OCI-LY1 (cell line): ENCODE data around the gene EFHC1.

Source experiments
- H2AFZ ChIP-seq: fragments of 200-600 bp; sonication (generic), shearing (Covaris generic); 2 replicates; pipeline ENCODE4 v1.6.0; 2014; ENCODE audit warnings: antibody characterized with exemption, mild to moderate bottlenecking, low read length
- H3F3A ChIP-seq: fragments of 200-600 bp; sonication (generic), shearing (Covaris generic); 2 replicates; pipeline ENCODE4 v1.6.0; 2014; ENCODE audit warnings: mild to moderate bottlenecking, antibody characterized with exemption, low read length, moderate library complexity; ENCODE audit not compliant: insufficient read depth
- H3K27ac ChIP-seq: fragments of 200-600 bp; sonication (generic); 2 replicates; pipeline ENCODE4 v1.5.1; 2014; ENCODE audit warnings: low read length, mixed run types, mild to moderate bottlenecking, low read depth; ENCODE audit not compliant: poor library complexity, severe bottlenecking
- H3K27me3 ChIP-seq: fragments of 200-600 bp; sonication (generic); 2 replicates; pipeline ENCODE4 v1.6.0; 2014; ENCODE audit warnings: antibody characterized with exemption, mild to moderate bottlenecking, low read length, moderate library complexity; ENCODE audit not compliant: insufficient read depth
- H3K36me3 ChIP-seq: fragments of 200-600 bp; sonication (generic); 2 replicates; pipeline ENCODE4 v1.6.1; 2014; ENCODE audit warnings: mild to moderate bottlenecking, antibody characterized with exemption, low read length, moderate library complexity, mixed read lengths; ENCODE audit not compliant: insufficient read depth
- H3K4me1 ChIP-seq: fragments of 200-600 bp; sonication (generic); 2 replicates; pipeline ENCODE4 v1.5.1; 2014; ENCODE audit warnings: mild to moderate bottlenecking, low read length, moderate library complexity; ENCODE audit not compliant: insufficient read depth, severe bottlenecking
- H3K4me2 ChIP-seq: fragments of 200-600 bp; sonication (generic), shearing (Covaris generic); 2 replicates; pipeline ENCODE4 v1.6.1; 2014; ENCODE audit warnings: low read length
- H3K4me3 ChIP-seq: fragments of 200-600 bp; sonication (generic); 2 replicates; pipeline ENCODE4 v1.5.1; 2014; ENCODE audit warnings: low read length, low read depth, mild to moderate bottlenecking, mixed read lengths; ENCODE audit not compliant: poor library complexity, severe bottlenecking
- H3K79me2 ChIP-seq: fragments of 200-600 bp; shearing (Covaris generic); 2 replicates; pipeline ENCODE4 v1.6.1; 2016; ENCODE audit warnings: mixed run types, low read length, mixed read lengths; ENCODE audit not compliant: insufficient read depth
- H3K9ac ChIP-seq: fragments of 200-600 bp; sonication (generic), shearing (Covaris generic); 2 replicates; pipeline ENCODE4 v1.6.1; 2014; ENCODE audit warnings: mild to moderate bottlenecking, low read length, mixed read lengths
- H3K9me2 ChIP-seq: fragments of 200-600 bp; sonication (generic), shearing (Covaris generic); 2 replicates; pipeline ENCODE4 v1.6.1; 2014; ENCODE audit warnings: low read depth, mild to moderate bottlenecking, low read length, mixed read lengths
- H3K9me3 ChIP-seq: fragments of 200-600 bp; shearing (Covaris generic); 2 replicates; pipeline ENCODE4 v1.6.1; 2014; ENCODE audit warnings: low read length, mixed read lengths
- H4K20me1 ChIP-seq: fragments of 200-600 bp; sonication (generic), shearing (Covaris generic); 2 replicates; pipeline ENCODE4 v1.6.0; 2016; ENCODE audit warnings: mild to moderate bottlenecking, low read length; ENCODE audit not compliant: insufficient read depth
- EZH2 ChIP-seq: fragments of 200-600 bp; sonication (generic), shearing (Covaris generic); IDR thresholded peaks from 2 replicates; pipeline ENCODE4 v1.8.0; 2017; ENCODE audit warnings: borderline replicate concordance, mixed run types, mild to moderate bottlenecking, antibody characterized with exemption, low read length, moderate library complexity, mixed read lengths
- TF ChIP-seq, protein P1 (sequence below): fragments of 200-600 bp; sonication (generic), shearing (Covaris generic); IDR thresholded peaks from 2 replicates; pipeline ENCODE4 v1.5.1; 2017; ENCODE audit warnings: mild to moderate bottlenecking, antibody characterized with exemption, low read length, moderate library complexity, mixed read lengths

Gene EFHC1

DNA sequence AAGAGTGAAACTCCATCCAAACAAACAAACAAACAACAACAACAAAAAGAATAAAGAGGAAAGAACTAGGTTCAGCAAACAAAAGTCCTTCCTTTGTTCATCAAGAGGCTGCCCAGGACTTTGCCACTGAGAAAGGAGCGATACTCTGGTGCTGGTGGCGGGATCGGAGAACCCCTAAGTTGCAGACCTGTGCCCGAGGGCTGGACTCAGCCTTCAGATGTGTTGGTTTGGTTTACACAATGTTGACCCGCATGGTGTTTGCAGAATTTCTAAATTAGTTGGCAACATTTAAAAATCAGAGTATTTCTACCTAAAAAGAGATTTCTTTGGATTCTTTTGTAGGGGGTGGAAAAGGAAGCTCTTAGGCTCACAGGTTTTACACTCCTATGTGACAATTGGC, 114.2 kb downstream of the EFHC1 start:
- H3K4me3 ChIP-seq = no peak overlapping the region
- peaks cover 90% of the 10 kb centered on the region for H3K4me1 ChIP-seq
- H3K36me3 ChIP-seq = peaks cover 21% of the 10 kb centered on the region
- H4K20me1 ChIP-seq = no peaks in the 10 kb centered on the region
- H3K4me2 ChIP-seq = no peak overlapping the region
- H3K27ac ChIP-seq = peak overlapping the region; percentile 99
- peaks cover 20% of the 10 kb centered on the region for H3K79me2 ChIP-seq
- H3K9me2 ChIP-seq = no peaks in the 10 kb centered on the region
- peak overlapping the region; percentile 62; the same call in 1 of the 2 replicates for H3K9ac ChIP-seq
- TF ChIP-seq, protein P1, sequence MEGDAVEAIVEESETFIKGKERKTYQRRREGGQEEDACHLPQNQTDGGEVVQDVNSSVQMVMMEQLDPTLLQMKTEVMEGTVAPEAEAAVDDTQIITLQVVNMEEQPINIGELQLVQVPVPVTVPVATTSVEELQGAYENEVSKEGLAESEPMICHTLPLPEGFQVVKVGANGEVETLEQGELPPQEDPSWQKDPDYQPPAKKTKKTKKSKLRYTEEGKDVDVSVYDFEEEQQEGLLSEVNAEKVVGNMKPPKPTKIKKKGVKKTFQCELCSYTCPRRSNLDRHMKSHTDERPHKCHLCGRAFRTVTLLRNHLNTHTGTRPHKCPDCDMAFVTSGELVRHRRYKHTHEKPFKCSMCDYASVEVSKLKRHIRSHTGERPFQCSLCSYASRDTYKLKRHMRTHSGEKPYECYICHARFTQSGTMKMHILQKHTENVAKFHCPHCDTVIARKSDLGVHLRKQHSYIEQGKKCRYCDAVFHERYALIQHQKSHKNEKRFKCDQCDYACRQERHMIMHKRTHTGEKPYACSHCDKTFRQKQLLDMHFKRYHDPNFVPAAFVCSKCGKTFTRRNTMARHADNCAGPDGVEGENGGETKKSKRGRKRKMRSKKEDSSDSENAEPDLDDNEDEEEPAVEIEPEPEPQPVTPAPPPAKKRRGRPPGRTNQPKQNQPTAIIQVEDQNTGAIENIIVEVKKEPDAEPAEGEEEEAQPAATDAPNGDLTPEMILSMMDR = no peak
- TF ChIP-seq EZH2 = no peak
- no peak overlapping the region for H2AFZ ChIP-seq
- H3K9me3 ChIP-seq = no peaks in the 10 kb centered on the region
- no peaks in the 10 kb centered on the region for H3K27me3 ChIP-seq
- peaks cover 6% of the 10 kb centered on the region; the same call in 1 of the 2 replicates for H3F3A ChIP-seq

DNA sequence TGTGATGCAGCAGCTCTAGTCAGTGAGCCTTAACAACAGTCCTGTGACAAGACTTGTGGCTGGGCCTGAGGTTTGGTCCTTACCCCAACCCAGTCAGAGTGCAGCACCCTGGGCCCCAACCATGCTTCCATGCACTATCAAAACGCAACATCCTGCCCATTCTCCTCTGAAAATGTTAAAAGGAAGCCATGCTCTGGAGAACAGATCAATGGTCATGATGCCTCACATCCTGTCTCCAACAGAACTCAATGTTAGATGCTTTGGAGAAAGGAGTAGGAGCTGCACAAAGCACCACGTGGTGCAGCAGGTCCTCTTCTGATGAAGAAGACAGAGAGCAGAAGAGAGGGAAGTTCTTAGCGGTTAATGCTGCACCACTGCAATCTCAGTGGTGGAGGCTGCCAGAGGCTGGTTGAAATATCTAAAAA, 114.8 kb downstream of the EFHC1 start:
- H3K4me1 ChIP-seq = peaks cover 90% of the 10 kb centered on the region
- H3K27ac ChIP-seq = peak overlapping the region; percentile 99
- H2AFZ ChIP-seq = no peak overlapping the region
- H3F3A ChIP-seq = peaks cover 6% of the 10 kb centered on the region; the same call in 1 of the 2 replicates
- H3K79me2 ChIP-seq = peaks cover 26% of the 10 kb centered on the region
- no peaks in the 10 kb centered on the region for H3K27me3 ChIP-seq
- no peak overlapping the region for H3K4me3 ChIP-seq
- no peaks in the 10 kb centered on the region for H4K20me1 ChIP-seq
- H3K36me3 ChIP-seq = peaks cover 21% of the 10 kb centered on the region
- peak overlapping the region; percentile 62; the same call in 1 of the 2 replicates for H3K9ac ChIP-seq
- no peaks in the 10 kb centered on the region for H3K9me2 ChIP-seq
- H3K9me3 ChIP-seq = no peaks in the 10 kb centered on the region
- H3K4me2 ChIP-seq = peak overlapping the region; percentile 57; the same call in 1 of the 2 replicates
- no peak for TF ChIP-seq EZH2
- TF ChIP-seq, protein P1 = no peak

DNA sequence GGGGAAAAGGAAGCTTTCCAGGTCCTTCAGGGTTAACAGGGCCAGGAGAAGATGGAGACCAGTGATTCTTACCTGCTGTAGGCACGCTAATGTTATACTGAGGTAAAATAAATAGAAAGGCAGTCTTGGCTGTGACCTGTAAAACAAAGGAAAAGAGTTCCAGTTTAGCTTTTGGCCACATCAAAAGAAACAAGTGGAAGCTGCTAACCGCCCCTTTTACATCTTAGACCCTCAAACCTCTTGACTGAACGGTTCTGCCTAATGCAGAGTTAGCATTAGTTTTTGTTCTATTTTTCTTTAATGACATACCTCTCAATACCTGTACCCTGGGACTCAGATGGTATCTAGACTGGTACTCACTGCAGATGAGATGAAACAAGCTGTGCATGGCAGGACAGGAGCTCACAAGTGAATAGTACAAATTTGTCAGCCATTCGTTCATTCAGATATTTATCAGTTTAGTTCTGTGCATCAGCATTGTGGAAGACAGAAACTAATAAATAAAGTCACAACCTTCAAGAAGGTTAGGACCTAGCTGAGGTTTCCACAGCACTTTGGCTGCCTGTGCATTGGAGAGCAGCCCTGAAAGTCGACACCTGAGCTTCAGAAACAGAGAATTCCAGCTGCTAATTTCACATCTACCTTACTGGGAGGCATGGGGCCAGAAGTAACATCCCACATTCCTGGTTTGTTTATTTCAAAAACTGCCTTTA, 115.7 kb downstream of the EFHC1 start:
- no peaks in the 10 kb centered on the region for H3K27me3 ChIP-seq
- H3K9me3 ChIP-seq = no peaks in the 10 kb centered on the region
- TF ChIP-seq EZH2 = no peak
- TF ChIP-seq, protein P1 = no peak
- H3K9ac ChIP-seq = peak overlapping the region; percentile 62
- no peak overlapping the region for H2AFZ ChIP-seq
- no peaks in the 10 kb centered on the region for H4K20me1 ChIP-seq
- H3F3A ChIP-seq = peaks cover 6% of the 10 kb centered on the region; the same call in 1 of the 2 replicates
- H3K36me3 ChIP-seq = peaks cover 21% of the 10 kb centered on the region
- H3K4me2 ChIP-seq = peak overlapping the region; percentile 57
- peaks cover 90% of the 10 kb centered on the region for H3K4me1 ChIP-seq
- H3K27ac ChIP-seq = peak overlapping the region; percentile 99
- peak overlapping the region; percentile 31 for H3K4me3 ChIP-seq
- H3K9me2 ChIP-seq = no peaks in the 10 kb centered on the region
- peaks cover 35% of the 10 kb centered on the region for H3K79me2 ChIP-seq
